HG02973 (cell line): Measurements from ENCODE around the gene NR2F1.
"Not testable (repeated sequence)": the region's sequence is repeated elsewhere in the genome, so short reads cannot be mapped to it uniquely, and the experiment has no call there.

Source experiments
- ATAC-seq: cut with Tn5 transposase; IDR thresholded peaks from one replicate; pipeline ENCODE4 v1.9.1; 2021; ENCODE audit warnings: moderate library complexity; ENCODE audit not compliant: unreplicated experiment

NR2F1 gene

DNA sequence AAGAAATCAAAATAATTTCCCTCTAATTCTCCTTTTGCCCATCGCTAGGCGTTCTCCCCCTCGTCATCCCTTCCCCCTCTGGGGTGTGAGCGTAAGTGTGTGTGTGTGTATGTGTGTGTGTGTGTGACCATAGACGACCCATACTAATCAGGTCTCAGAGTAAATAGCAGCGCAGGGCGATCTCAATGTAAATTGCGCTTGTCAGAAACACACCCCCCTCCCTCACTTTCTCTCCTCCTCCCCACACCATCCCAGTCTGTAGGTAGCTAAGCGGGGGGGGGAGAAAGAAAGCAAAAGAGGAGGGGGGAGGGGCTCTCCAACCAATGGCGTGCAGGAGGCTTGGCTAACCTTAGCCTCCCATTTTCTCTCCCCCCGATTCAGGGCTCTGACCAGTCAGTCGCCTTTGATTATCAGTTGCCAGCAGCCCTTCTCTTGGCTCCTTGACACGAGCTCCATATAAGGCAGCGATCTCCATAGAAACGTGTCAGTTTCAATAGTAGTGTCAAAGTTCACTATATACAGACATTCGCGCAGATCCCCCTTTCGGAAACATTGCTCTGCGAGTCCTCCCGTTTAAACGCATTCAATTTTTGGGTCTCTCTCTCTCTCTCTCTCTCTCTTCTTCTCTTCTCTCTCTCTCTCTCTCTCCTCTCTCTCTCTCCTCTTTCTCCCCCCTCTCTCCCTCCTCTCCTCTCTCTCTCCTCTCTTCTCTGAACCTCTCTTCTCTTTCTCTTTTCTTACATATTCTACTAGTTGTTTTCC, at the start of gene NR2F1:
TSS of gene NR2F1 (plus strand) at position 546 of the 762 bp plus-strand sequence. CDS start 1,802 bp downstream, outside the sequence.
- ATAC-seq: no peak

DNA sequence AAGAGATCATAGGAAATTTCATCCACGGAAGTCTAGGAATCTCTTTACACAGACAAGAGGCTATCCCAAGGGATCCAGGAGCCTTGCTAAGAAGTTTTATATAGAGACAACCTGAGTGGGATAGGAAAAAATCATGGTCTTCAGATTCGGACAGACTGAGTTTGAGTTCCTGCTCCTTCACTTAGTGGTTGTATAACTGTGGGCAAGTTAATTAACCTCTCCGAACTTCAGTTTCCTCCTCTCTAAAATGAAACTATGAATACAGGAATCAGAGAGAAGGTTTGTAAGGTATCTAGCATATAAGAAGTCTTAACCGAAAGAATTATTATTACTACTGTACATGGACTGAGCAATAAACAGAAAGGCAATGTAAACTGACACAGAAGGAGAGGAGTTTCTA, 37.1 kb upstream of the NR2F1 start:
- ATAC-seq: no peak

DNA sequence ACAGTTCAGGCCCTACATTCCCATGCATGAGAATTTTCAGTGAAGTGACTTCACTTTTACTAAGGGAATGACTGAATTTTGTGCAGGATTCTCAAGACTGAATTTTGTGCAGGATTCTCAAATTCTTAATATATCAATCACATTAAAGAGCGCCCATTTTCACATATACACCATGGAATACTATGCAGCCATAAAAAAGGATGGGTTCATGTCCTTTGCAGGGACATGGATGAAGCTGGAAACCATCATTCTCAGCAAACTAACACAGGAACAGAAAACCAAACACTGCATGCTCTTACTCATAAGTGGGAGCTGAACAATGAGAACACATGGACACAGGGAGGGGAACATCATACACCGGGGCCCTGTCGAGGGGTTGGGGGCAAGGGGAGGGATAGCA, 33.4 kb upstream of the NR2F1 start:
- not testable (repeated sequence) for ATAC-seq

DNA sequence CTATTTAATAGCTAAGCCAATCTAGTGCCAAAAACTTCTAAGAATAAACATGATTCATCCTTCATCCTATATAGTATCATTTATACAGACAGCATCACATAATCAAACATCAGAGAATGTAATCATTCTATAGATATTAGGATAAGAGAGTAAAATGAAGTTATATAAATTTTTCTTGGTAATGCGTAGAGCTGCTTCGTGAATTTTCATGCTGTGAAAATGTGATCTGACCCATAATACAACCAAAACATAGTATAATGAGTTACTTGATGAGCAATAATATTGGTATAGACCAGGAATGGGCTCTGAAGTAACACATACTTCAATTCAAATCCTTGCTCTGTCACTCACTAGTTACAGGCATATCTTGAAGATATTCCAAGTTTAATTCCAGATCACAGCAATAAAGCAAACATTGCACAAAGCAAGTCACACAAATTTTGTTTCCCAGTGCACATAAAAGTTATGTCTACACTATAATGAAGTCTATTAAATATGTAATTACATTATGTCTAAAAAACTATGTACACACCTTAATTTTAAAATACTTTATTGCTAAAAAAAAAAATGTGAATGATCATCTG, 25.9 kb upstream of the NR2F1 start:
- no peak for ATAC-seq

DNA sequence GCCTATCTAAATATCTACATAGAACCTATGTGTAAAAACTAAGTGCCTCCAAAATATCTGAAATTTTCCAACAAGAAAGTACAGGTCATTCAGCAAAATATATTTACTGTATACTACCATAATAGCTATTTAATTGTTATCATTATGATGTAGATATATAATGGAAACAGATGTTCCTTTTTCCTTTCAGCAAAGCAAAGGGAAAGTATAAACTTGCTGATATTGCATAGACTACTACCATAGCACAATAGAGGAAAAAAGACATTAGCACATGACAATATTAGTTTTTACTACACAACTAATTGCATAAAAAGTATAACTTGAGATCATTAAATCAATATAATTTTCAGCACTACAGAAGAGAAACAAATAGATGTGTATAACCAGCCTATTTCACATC, 16.9 kb upstream of the NR2F1 start:
- no peak for ATAC-seq

DNA sequence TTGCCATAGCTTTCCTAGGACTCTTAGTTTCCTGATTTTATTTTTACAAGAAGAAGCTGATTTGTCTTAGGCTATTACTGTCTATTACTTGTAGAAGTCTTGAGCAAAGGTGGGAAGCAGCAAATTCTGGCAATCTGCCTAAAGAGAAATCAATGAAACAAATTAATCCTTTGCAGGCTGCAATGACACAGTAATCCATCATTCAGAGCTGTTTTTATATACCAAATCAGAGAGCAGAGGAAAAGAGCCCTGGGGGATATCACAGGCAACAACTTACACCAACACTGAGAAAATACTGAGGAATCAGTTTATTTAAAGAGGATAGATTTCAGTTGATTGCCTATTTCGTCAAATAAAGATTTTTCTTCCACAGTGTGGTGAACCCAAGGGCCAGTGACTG, 15.6 kb upstream of the NR2F1 start:
- no peak for ATAC-seq

DNA sequence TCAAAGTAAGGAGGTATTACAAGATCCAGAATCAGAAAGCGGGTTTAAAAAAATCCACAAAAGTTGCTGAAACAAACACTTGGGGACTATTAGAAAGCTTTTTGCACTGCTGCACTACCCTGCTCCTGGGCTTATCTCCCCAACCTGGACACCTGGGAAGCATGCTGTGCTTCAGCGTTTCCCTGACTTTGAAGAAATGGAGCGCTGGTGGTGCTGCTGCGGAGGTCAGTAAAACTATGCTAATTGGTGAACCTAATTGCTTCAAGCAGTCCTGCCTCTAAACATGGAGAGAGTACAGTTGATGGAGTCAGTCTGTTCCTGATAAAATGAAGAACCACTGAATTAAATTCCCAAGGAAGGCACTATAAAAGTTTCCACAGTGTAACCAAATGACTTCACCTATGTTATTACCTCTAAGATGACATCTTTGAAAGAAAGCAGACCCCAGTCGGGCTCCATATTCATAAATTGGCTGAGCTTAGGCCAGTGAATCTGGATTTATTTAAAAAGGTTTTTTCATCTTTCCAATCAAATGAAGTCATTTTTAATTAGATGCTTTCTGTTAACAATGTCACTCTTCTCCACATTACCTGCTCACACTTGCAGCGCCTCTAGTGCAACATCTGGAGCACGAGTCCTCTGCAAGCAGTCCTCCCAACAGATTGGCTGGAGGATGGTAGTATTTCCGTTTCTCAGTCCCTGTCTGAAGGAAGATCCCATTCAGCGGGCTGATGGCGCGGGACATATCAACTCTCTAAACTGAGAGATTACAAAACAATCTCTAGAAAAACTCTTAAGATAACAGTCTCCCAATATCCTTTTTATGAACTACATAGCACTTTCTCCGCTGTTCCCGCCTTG, 13.5 kb upstream of the NR2F1 start:
- ATAC-seq: no peak

DNA sequence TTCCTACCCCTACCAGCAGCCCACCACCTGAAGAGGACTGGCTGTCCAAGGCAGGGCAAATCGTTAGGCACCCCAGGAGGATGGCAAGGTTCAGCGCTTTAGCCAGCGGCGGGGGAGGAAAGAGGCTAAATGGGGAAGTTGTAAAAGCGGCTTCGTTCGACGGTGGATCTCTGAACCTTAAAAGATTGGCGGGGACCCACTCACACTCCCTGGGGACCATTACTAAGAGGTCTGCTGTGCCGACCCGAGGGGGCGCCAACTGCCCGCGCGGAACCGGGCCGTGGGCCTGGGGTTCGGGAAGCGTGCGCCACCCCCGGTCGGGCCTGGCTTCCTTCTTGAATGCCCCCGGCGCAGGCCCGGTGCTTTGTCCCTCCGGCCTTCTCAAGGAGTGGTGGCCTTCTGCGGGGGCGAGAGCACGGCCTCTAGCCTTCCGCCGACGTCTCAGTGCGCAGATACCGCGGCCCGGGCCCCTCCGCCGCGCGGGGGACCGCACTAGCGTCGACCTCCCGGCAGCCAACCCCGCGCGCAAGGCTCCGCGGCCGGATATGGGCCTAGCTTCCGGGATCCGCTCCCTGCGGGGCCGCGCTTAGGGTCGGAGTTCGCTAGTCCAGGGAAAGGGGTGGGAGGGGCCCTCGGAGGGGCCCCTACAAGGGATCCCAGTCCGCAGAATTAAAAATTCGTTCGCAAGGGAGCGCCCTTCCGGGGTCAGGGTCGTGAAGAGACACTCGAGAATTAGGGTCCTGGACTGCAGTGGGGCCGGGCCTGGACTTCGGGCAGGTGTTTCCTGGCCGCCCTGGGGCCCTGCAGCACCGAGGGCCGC, 12.5 kb upstream of the NR2F1 start:
- ATAC-seq: peak; percentile 50

DNA sequence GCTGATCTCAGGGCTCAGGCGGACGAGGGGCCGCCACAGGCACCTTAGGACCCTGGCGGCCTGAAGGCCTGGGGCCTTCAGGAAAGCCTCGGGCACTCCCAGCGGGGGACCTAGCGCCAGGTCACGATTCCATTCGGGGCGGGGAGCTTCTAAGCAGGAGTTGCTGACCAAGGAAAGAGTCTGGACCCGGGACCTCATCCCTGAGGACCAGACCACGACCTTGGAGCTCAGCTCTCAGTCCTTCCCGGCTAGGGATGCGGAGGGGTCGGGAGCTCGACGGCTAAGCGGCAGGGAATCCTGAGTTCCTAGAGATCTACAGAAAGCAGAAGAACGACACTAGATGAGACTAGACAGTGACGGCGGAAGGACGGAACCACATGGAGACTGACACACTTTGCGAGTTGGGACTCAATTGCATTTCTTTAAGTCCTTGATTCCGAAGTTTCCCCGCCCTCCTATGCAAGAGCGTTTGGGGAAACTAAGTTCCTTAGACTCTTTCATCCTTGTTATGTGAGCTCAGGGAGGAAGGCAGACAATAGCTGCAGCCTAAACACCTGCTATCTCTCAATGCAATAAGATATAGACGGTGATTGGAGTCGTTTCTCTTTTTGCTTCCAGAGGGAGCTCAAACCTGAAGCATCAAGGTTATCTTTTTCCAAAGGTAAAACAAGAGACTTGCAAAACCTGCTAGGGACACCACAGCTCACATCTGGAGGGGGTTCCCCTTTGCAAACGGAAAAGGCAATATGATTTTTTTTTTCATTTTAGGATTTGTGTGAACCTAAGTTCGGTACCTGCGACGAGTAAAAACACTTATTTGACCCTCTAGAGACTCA, 11.7 kb upstream of the NR2F1 start:
- no peak for ATAC-seq

DNA sequence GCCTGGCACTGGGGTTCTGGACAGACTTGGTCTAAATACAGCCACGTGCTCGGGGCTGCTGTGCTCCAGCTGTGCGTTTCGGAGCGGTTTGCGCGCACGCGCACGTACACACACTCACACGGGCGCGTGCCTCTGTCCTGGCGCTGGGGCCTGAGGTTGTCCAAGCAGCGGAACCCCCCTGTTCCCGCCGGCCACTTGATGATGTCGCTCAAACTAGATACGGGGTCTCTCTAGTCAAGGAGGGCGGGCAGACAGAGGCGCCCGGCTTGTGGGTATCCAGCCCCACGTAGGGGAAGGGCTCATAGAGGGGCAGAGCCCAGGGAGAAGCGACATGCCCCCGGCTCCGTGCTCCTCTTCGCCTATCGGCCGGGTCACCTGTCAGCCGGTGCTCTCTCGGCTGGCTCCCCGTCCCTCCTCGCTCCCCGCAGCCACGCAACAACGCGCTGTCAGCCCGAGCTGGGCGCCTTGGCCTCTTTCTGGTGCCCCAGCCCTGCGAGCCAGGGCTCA, 10.9 kb upstream of the NR2F1 start:
- no peak for ATAC-seq

DNA sequence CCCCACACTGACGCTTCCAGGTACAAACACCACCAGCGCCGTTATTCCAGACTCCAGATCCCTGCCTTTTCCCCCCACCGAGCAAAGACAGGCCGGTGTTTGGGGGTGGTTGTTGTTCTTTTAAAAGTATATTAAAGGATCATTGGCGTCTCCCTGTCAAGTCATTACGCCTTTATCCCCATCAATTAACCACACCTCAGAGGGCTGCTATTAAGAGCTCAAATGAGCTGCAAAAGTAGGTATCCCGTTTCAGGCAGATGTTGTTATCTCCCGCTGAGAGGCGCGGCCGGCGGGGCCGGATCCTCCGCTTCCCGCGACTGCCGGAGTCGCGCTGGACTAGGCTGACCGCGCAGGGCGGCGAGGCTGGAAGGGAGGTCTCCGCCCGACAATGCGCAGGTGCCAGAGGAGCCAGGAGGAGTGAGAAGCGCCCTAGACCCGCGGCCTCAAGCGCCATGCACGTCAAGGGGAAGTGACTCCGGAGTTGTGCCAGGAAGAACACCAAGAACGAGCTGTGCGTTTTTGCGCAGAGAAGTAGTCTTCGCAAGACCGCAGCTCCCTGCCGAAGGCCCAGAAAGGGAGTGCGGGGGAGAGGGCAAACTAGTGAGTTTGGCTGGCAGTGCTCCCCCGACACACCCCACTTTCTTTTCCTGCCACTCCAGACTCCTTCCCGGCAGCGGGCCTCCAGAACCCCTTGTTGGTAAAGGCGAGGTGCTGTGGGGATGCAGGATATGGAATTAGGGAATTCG, 10.2 kb upstream of the NR2F1 start:
- ATAC-seq: no peak

DNA sequence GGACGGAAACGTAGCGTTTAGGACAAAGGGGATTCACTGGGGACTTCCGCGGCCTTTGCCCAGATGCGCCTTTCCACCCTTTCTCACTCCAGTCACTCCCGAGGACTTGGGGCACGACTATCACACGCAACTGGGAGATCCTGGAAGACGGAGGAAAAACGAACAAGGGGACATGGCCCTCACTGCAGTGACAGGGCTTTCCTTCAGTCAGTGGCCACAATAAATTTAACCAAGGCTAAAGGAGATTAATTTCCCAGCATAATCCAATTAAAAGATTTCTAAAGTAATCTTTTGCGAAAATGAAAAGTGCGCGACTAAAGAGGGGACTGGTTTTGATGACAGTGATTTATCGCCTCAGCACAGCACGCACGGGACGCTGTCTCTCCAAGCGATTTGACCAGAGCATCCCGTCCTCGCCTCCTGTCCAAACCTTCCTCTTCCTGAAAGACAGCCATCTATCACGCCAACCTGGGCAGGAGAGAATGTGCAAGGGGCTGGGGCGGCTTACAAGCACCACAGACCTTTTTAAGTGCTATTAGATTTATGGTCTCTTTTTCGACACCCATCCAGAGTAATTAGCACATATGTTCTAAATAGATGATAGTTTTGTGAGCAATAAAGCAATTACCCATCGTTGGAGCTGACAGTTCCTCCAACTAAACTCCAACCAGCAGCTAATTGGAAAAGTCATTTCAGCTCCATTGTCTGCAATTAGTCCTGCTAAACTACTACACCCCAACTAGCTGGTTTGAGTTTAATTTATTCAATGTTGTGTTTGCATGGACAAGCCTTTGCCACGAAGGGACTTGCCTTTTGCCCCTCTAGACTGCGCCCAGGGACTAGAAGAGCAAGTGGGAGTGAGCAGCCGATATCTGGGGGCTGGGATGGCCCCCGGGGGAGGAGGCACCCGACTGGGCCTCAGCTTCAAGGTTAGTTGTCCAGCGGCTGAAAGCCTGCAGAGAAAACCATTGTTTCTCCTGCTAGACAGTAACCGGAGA, 9.4 kb upstream of the NR2F1 start:
- ATAC-seq: no peak

DNA sequence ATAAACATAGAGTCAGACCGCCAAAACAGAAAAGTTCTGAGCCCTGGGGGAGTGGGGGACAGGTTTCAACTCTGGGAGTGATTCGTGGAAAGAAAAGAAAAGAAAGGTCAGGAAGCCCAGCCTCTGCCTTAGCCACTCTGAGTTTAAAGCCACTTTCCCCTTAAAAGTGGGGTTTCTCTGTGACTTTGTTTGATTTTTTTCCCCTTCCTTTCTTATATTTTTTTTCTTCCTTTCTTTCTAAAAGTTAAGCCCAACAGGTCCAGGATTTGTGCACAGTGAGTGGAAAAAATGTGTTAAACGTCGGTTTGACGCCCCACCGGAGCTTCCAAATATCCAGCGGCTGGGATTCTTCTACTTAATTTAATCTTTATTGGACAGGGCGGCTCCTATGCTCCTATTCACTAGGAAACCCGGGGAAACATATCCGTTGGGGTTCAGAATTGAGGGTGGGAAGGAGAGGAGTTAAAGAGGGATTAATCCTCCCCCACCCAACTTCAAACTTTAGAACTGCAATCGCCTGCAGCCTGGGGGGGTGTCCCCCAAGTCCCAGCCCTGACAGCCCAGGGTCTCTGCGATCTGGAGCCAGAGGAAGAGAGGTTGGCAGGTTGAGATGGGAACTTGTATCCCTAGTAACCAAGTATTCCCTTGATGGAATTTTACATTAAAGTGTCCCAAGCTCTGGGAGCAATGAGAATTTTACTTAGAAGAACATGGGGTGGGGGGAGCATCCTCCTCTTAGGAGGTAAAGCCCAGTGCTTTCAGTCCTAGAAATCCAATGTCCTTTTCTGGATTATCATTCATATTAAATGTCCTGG, 8.3 kb upstream of the NR2F1 start:
- ATAC-seq: no peak

DNA sequence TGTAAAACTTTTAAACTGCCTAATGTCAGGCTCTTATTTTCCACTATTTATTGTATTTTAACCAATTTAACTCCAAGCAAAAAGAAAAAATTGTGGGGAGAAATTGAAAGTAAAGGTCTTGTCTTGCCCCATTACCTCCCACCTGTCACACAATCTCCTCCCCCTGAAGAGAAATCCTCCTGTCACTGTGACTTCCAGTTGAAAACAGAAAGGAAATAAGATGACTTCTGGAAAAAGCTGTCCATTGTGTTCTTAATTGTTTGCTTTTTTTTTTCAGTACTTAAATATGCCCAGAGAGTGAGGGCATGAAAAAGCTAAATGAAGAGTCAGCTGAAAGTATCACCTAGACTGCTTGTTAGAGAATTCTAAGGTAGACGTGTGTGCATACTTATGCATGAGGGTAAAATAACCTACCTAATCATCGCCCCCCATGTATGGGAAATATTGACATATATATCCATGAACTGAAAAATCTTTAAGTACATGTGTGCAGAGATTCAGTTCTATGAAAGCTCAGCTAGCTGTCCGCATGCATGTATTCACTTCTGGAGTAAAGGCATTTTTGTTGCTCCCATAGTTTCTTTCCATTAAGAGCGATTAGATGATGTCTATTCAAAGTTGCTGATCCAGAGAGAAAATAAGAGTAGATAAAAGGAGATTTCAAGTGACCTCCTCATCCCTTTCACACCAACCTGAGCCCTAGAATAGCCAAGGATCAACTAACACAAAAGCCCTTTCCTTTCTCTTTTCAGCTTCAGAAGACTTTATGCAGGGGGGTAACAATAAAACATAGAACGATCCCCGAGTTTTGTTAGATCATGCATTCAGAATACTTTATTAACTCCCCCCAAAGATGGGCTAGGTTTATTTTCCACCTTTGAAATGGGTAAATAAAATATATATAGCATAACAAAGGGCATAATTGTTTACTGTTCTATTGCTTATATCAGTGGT, 7.3 kb upstream of the NR2F1 start:
- ATAC-seq: no peak

DNA sequence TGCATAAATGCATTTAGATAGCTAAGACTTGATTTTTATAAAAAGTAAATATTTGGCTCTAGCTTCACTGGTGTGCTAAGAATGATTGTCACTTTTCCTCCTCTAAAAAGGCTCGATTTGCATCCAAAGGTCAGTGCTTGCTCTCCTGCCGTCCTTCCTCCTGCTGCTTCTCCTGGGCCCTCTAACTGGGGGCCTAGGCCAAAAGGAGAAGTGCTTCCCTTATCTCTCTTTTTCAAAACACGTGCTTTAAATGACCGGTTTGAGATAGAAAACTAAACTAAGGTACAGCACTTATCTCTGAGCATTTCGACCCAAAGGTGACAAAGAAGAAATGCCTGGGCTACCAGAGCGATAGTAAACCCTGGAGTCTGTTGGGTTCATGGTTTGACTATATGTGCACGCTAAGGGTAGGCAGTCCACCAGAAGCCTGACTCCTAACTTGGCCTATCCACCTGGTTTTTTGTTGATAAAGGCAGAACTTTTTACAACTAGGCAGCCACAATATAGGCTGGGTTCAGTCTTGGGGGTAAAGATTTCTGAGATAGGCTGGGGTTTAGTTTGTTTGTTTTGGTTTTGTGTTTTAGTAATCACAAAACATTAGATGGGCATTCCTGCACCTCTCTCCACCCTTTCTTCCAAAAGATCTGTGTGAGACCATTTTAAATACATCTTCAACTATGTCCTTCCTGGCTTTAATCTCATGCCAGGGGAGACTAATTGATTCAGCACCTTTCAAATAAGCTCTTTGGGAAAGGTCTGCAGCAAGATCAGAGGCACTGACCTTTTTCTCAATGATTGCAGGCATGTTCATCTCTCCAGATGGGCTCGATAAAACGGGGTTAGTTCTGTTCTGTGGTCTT, 5.8 kb upstream of the NR2F1 start:
- ATAC-seq: no peak
